22Rv1 (cell line): ENCODE results near the gene ATP8B4.

Experiments used
- H3K27ac ChIP-seq: fragments of 450-650 bp; 2 replicates; pipeline ENCODE4 v1.5.1; 2017
- CTCF ChIP-seq: fragments of 450-650 bp; IDR thresholded peaks from 2 replicates; pipeline ENCODE4 v1.5.1; 2017; ENCODE audit warnings: mild to moderate bottlenecking
- ZFX ChIP-seq: fragments of 450-650 bp; IDR thresholded peaks from 2 replicates; pipeline ENCODE4 v1.6.1; 2017; ENCODE audit warnings: antibody characterized with exemption, borderline replicate concordance

Gene ATP8B4

GRCh38 chr15:49870472-49870871, 248.6 kb downstream of the ATP8B4 start:
- H3K27ac ChIP-seq = no peak overlapping the region
- TF ChIP-seq CTCF (no peak), ZFX (no peak)

- H3K27ac ChIP-seq = no peak overlapping the region
- TF ChIP-seq ZFX (no peak), CTCF (no peak)
Measured at GRCh38 chr15:49868348-49868747, 250.7 kb downstream of the ATP8B4 start.

- H3K27ac ChIP-seq = no peak overlapping the region
- no peak for TF ChIP-seq CTCF
- no peak for TF ChIP-seq ZFX
Measured at GRCh38 chr15:49865925-49866757, 252.9 kb downstream of the ATP8B4 start.

- no peak for TF ChIP-seq CTCF
- TF ChIP-seq ZFX = no peak
- no peak overlapping the region for H3K27ac ChIP-seq
Measured at GRCh38 chr15:49864251-49864650, 254.8 kb downstream of the ATP8B4 start.

- TF ChIP-seq CTCF (no peak), ZFX (no peak)
Measured at GRCh38 chr15:49863431-49864224, 255.4 kb downstream of the ATP8B4 start.

GRCh38 chr15:49860101-49860500, 258.9 kb downstream of the ATP8B4 start:
- no peak overlapping the region for H3K27ac ChIP-seq
- TF ChIP-seq ZFX (no peak), CTCF (no peak)

More at GRCh38 chr15:49863431-49864224, 255.4 kb downstream of the ATP8B4 start:
- no peak overlapping the region for H3K27ac ChIP-seq
